Loucy (cell line): ENCODE data around the gene TBX19.

Experiments
- H2AFZ ChIP-seq: fragments of 200-600 bp; sonication (generic); 2 replicates; pipeline ENCODE4 v1.6.0; 2016; ENCODE audit warnings: antibody characterized with exemption, mild to moderate bottlenecking, low read length, moderate library complexity
- H3F3A ChIP-seq: fragments of 200-600 bp; 2 replicates; pipeline ENCODE4 v1.6.0; 2016; ENCODE audit warnings: antibody characterized with exemption, low read depth, mild to moderate bottlenecking
- H3K27me3 ChIP-seq: fragments of 200-600 bp; sonication (generic); 2 replicates; pipeline ENCODE4 v1.6.1; 2014; ENCODE audit warnings: low read length, mild to moderate bottlenecking; ENCODE audit not compliant: insufficient read depth, poor library complexity, severe bottlenecking
- H3K36me3 ChIP-seq: fragments of 200-600 bp; sonication (generic); 2 replicates; pipeline ENCODE4 v1.6.1; 2016; ENCODE audit warnings: low read length; ENCODE audit not compliant: insufficient read depth
- H3K4me1 ChIP-seq: fragments of 200-600 bp; sonication (generic); 2 replicates; pipeline ENCODE4 v1.5.1; 2014; ENCODE audit warnings: low read length, mild to moderate bottlenecking; ENCODE audit not compliant: insufficient read depth, poor library complexity, severe bottlenecking
- H3K4me2 ChIP-seq: fragments of 200-600 bp; sonication (generic); 2 replicates; pipeline ENCODE4 v1.6.0; 2014; ENCODE audit warnings: antibody characterized with exemption, low read length, low read depth, mild to moderate bottlenecking; ENCODE audit not compliant: poor library complexity, severe bottlenecking
- H3K4me3 ChIP-seq: fragments of 200-600 bp; sonication (generic); 2 replicates; pipeline ENCODE4 v1.5.1; 2014; ENCODE audit warnings: low read length, mild to moderate bottlenecking, mixed read lengths; ENCODE audit not compliant: poor library complexity, severe bottlenecking
- H3K79me2 ChIP-seq: fragments of 200-600 bp; sonication (generic); 2 replicates; pipeline ENCODE4 v1.6.1; 2014; ENCODE audit warnings: low read length; ENCODE audit not compliant: insufficient read depth
- H3K9ac ChIP-seq: fragments of 200-600 bp; sonication (generic); 2 replicates; pipeline ENCODE4 v1.6.0; 2014; ENCODE audit warnings: mild to moderate bottlenecking, low read depth, low read length, moderate library complexity; ENCODE audit not compliant: poor library complexity, severe bottlenecking
- H3K9me2 ChIP-seq: fragments of 200-600 bp; sonication (generic); replicated peaks from 2 replicates; pipeline ENCODE4 v1.6.1; 2016; ENCODE audit warnings: low read depth, low read length, mixed read lengths
- H3K9me3 ChIP-seq: fragments of 200-600 bp; sonication (generic); 2 replicates; pipeline ENCODE4 v1.6.1; 2014; ENCODE audit warnings: mild to moderate bottlenecking, antibody characterized with exemption, low read length, low read depth; ENCODE audit not compliant: insufficient read depth
- H4K20me1 ChIP-seq: fragments of 200-600 bp; sonication (generic); 2 replicates; pipeline ENCODE4 v1.6.0; 2014; ENCODE audit warnings: antibody characterized with exemption, low read length, mild to moderate bottlenecking; ENCODE audit not compliant: insufficient read depth, poor library complexity, severe bottlenecking
- CTCF ChIP-seq: fragments of 200-600 bp; sonication (generic); conservative IDR thresholded peaks from 2 replicates; pipeline ENCODE4 v1.5.1; 2014; ENCODE audit warnings: mild to moderate bottlenecking, antibody characterized with exemption, low read length
- EZH2phosphoT487 ChIP-seq: fragments of 200-600 bp; IDR thresholded peaks from 2 replicates; pipeline ENCODE4 v1.6.1; 2018; ENCODE audit warnings: antibody characterized with exemption, mild to moderate bottlenecking, moderate library complexity, borderline replicate concordance

TBX19 gene

GRCh38 chr1:168320800-168321450 is 40.2 kb downstream of the TBX19 start:
- Histone ChIP-seq H3K9ac (no peak overlapping the region), H3K4me2 (no peak overlapping the region), H3K4me3 (no peak overlapping the region), H3F3A (no peaks in the 10 kb centered on the region), H3K36me3 (no peaks in the 10 kb centered on the region), H2AFZ (no peak overlapping the region), H3K9me2 (no peaks in the 10 kb centered on the region), H3K4me1 (peaks cover 26% of the 10 kb centered on the region), H4K20me1 (no peaks in the 10 kb centered on the region), H3K9me3 (no peaks in the 10 kb centered on the region), H3K79me2 (no peaks in the 10 kb centered on the region), H3K27me3 (no peaks in the 10 kb centered on the region)
- TF ChIP-seq CTCF: no peak

GRCh38 chr1:168321945-168322344 is 41.3 kb downstream of the TBX19 start:
- no peak for TF ChIP-seq EZH2phosphoT487
- TF ChIP-seq CTCF: peak; percentile 69
- Histone ChIP-seq H4K20me1 (no peaks in the 10 kb centered on the region), H3K79me2 (no peaks in the 10 kb centered on the region), H3K4me1 (peaks cover 25% of the 10 kb centered on the region), H2AFZ (no peak overlapping the region), H3K27me3 (no peaks in the 10 kb centered on the region), H3K9ac (no peak overlapping the region), H3K4me2 (no peak overlapping the region), H3K36me3 (no peaks in the 10 kb centered on the region), H3F3A (no peaks in the 10 kb centered on the region), H3K4me3 (no peak overlapping the region), H3K9me2 (no peaks in the 10 kb centered on the region), H3K9me3 (no peaks in the 10 kb centered on the region)

GRCh38 chr1:168324745-168325425 is 44.2 kb downstream of the TBX19 start:
- H3K27me3 ChIP-seq: no peaks in the 10 kb centered on the region
- H3K9me2 ChIP-seq: no peaks in the 10 kb centered on the region
- no peaks in the 10 kb centered on the region for H3K4me1 ChIP-seq
- no peaks in the 10 kb centered on the region for H3K36me3 ChIP-seq
- no peak overlapping the region for H2AFZ ChIP-seq
- no peaks in the 10 kb centered on the region for H3K79me2 ChIP-seq
- no peak overlapping the region for H3K4me2 ChIP-seq
- no peaks in the 10 kb centered on the region for H4K20me1 ChIP-seq
- no peaks in the 10 kb centered on the region for H3F3A ChIP-seq
- no peak for TF ChIP-seq EZH2phosphoT487
- TF ChIP-seq CTCF: no peak
- no peak overlapping the region for H3K9ac ChIP-seq
- no peak overlapping the region for H3K4me3 ChIP-seq
- H3K9me3 ChIP-seq: no peaks in the 10 kb centered on the region
